ENCODE measurements around the gene ZNF705A.
A peak's percentile ranks its signal among the peaks of the same experiment; 100 is the strongest.
"Not testable (repeated sequence)": the region's sequence is repeated elsewhere in the genome, so short reads cannot be mapped to it uniquely, and the experiment has no call there.

The ZNF705A gene

GRCh38 chr12:8123124-8123912, 33.5 kb upstream of the ZNF705A start, which contains the start of gene CLEC4A:
CLEC4A (plus strand) TSS chr12:8123617; CDS start chr12:8123879, 262 bp downstream.
- no peaks in the 10 kb centered on the region for H3K79me2 ChIP-seq (ENCODE audit: insufficient read depth, low read depth)
- H3K27me3 ChIP-seq (ENCODE audit: insufficient read depth, low read depth) = no peaks in the 10 kb centered on the region
- H2AFZ ChIP-seq (ENCODE audit: low read depth) = no peak within 1 kb of the TSS
- no peak for TF ChIP-seq CTCF (conservative IDR thresholded peaks at IDR 0.05; ENCODE audit: low read depth, low read length)
- no peak within 1 kb of the TSS for H3K27ac ChIP-seq
- no peak within 1 kb of the TSS for H3K4me2 ChIP-seq
- no peaks in the 10 kb centered on the region for H3K36me3 ChIP-seq (ENCODE audit: insufficient read depth)
- no peaks in the 10 kb centered on the region for H4K20me1 ChIP-seq (ENCODE audit: insufficient read depth)
- H3K4me3 ChIP-seq (IDR thresholded peaks at IDR 0.05; ENCODE audit: insufficient read depth, low read depth, low read length) = no peak within 1 kb of the TSS
- H3K9ac ChIP-seq = no peak within 1 kb of the TSS
- H3K4me1 ChIP-seq (ENCODE audit: low read depth, poor library complexity, severe bottlenecking) = no peaks in the 10 kb centered on the region

DNA sequence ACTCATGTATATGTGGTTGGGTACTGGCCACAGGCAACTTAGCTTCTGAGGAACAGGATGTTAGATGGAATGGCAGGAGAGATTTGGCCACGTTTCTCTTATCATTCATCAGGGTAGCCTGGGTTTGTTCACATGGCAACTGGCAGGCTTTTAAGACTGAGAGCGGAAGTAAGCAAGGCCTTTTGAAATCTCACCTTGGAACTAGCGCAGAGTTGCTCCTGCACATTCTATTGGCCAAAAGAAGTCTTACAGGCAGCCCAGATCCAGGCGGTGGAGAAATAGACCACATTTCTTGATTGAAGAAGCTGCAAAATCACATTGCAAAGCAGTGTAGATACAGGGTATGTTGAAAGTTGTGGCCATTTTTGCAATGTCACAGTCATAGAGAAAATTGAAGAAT, 29.7 kb upstream of the ZNF705A start:
- no peak overlapping the region for H3K4me3 ChIP-seq (IDR thresholded peaks at IDR 0.05; ENCODE audit: insufficient read depth, low read depth, low read length)
- no peaks in the 10 kb centered on the region for H3K36me3 ChIP-seq (ENCODE audit: insufficient read depth)
- no peaks in the 10 kb centered on the region for H3K27me3 ChIP-seq (ENCODE audit: insufficient read depth, low read depth)
- no peak overlapping the region for H2AFZ ChIP-seq (ENCODE audit: low read depth)
- no peak overlapping the region for H3K9ac ChIP-seq
- TF ChIP-seq CTCF (conservative IDR thresholded peaks at IDR 0.05; ENCODE audit: low read depth, low read length) = no peak
- no peak overlapping the region for H3K27ac ChIP-seq
- H4K20me1 ChIP-seq (ENCODE audit: insufficient read depth) = no peaks in the 10 kb centered on the region
- H3K79me2 ChIP-seq (ENCODE audit: insufficient read depth, low read depth) = no peaks in the 10 kb centered on the region
- H3K4me2 ChIP-seq = no peak overlapping the region
- no peaks in the 10 kb centered on the region for H3K4me1 ChIP-seq (ENCODE audit: low read depth, poor library complexity, severe bottlenecking)

- not testable (repeated sequence) for H3K36me3 ChIP-seq (ENCODE audit: insufficient read depth); H3K27ac ChIP-seq; H3K9ac ChIP-seq; H3K79me2 ChIP-seq (ENCODE audit: insufficient read depth, low read depth); H3K27me3 ChIP-seq (ENCODE audit: insufficient read depth, low read depth); H3K4me1 ChIP-seq (ENCODE audit: low read depth, poor library complexity, severe bottlenecking); H2AFZ ChIP-seq (ENCODE audit: low read depth); H3K4me3 ChIP-seq (IDR thresholded peaks at IDR 0.05; ENCODE audit: insufficient read depth, low read depth, low read length); H4K20me1 ChIP-seq (ENCODE audit: insufficient read depth)
- peak overlapping the region; percentile 25 for H3K4me2 ChIP-seq
Measured at GRCh38 chr12:8133636-8134397, 23.0 kb upstream of the ZNF705A start.

DNA sequence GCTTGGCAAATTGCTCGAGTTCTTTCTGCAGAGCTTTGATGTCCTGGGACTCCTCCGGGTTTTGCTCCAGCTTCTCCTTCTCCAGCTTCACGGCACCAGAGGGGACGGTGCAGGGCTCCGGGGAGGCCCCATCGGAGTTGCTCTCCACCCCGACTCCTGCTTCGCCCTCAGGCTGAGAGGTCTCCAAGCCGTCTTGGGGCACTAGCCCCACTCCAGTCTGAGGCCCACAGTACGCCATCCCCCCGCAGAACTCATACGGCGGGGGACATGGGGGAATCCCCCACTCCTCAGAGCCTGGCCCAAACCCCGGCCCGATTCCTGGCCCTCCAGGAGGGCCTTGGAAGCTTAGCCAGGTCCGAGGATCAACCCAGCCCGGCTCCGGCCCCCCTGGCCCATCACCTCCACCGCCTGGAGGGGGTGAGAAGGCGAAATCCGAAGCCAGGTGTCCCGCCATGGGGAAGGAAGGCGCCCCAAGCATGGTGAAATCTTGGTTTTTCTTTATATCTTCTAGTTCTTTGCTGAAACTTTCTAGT, 22.4 kb upstream of the ZNF705A start:
- H3K79me2 ChIP-seq (ENCODE audit: insufficient read depth, low read depth); H3K9ac ChIP-seq; H2AFZ ChIP-seq (ENCODE audit: low read depth); H3K27ac ChIP-seq; H3K36me3 ChIP-seq (ENCODE audit: insufficient read depth); H3K4me1 ChIP-seq (ENCODE audit: low read depth, poor library complexity, severe bottlenecking); H3K4me3 ChIP-seq (IDR thresholded peaks at IDR 0.05; ENCODE audit: insufficient read depth, low read depth, low read length); H4K20me1 ChIP-seq (ENCODE audit: insufficient read depth); H3K27me3 ChIP-seq (ENCODE audit: insufficient read depth, low read depth): not testable (repeated sequence)
- peak overlapping the region; percentile 25; the same call in 1 of the 2 replicates for H3K4me2 ChIP-seq

- not testable (repeated sequence) for H3K27ac ChIP-seq; H3K4me1 ChIP-seq (ENCODE audit: low read depth, poor library complexity, severe bottlenecking); H4K20me1 ChIP-seq (ENCODE audit: insufficient read depth); H3K79me2 ChIP-seq (ENCODE audit: insufficient read depth, low read depth); H3K4me2 ChIP-seq; H3K27me3 ChIP-seq (ENCODE audit: insufficient read depth, low read depth); H3K9ac ChIP-seq; H3K4me3 ChIP-seq (IDR thresholded peaks at IDR 0.05; ENCODE audit: insufficient read depth, low read depth, low read length); H3K36me3 ChIP-seq (ENCODE audit: insufficient read depth); H2AFZ ChIP-seq (ENCODE audit: low read depth)
Measured at GRCh38 chr12:8141647-8142046, 15.2 kb upstream of the ZNF705A start.
